ENCODE results near the gene DNAJC16.

Gene DNAJC16

DNA sequence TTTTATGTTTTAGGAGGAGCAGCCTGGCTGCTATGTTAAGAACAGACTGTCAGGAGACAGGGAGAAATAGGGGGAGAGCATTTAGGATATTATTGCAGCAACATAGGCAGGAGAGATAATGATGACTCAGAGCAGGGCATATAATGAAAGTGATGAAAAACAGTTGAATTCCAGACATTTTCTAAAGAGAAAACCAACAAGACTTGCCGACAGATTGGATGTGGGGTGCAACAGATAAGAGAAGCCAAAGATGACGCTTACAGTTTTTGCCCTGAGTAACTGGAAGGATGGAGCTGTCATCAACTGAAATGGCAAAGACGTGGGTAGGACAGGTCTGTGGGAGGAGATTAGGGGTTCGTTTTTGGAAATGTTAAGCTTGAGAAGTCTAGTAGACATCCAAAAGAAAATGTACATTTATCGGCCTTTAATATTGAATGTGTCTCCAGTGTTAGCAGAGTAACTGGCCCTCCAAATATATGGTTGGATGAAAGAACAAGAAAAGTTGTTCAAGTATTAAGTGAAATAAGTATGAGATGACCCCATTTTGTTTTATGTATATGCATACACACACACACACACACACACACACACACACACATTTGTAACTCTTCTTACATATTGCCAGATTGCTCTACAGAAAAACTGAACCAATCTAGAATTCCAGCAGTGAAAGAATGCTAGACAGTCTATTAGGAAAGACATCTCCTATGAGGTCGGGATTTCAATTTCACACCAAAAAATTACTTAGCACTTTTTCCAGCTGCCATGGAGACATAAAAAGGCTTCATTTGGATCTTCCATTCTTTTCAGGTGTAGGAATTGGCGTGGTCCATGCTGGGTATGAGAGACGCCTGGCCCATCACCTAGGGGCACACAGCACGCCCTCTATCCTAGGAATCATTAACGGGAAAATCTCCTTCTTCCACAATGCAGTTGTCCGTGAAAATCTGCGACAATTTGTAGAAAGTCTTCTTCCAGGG lies 17.2 kb downstream of the DNAJC16 start:
- TF ChIP-seq CEBPB (IDR thresholded peaks at IDR 0.05) (no peak), TEAD4 (IDR thresholded peaks at IDR 0.05) (no peak), ZBTB7A (IDR thresholded peaks at IDR 0.05; ENCODE audit: low read depth) (no peak), EP300 (IDR thresholded peaks at IDR 0.05; ENCODE audit: borderline replicate concordance) (no peak), RAD21 (IDR thresholded peaks at IDR 0.05; ENCODE audit: low read depth) (no peak), NFIC (IDR thresholded peaks at IDR 0.05) (no peak), REST (IDR thresholded peaks at IDR 0.05; ENCODE audit: low read depth) (no peak), TCF12 (IDR thresholded peaks at IDR 0.05; ENCODE audit: low read depth) (no peak), TAF1 (IDR thresholded peaks at IDR 0.05; ENCODE audit: low read depth) (no peak), EGR1 (IDR thresholded peaks at IDR 0.05) (no peak), CREB1 (IDR thresholded peaks at IDR 0.05; ENCODE audit: low read depth) (no peak), YY1 (IDR thresholded peaks at IDR 0.05; ENCODE audit: low read depth) (no peak)
- TF ChIP-seq, protein P1, sequence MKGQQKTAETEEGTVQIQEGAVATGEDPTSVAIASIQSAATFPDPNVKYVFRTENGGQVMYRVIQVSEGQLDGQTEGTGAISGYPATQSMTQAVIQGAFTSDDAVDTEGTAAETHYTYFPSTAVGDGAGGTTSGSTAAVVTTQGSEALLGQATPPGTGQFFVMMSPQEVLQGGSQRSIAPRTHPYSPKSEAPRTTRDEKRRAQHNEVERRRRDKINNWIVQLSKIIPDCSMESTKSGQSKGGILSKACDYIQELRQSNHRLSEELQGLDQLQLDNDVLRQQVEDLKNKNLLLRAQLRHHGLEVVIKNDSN (IDR thresholded peaks at IDR 0.05) = no peak

- no peak for TF ChIP-seq ZBTB7A (IDR thresholded peaks at IDR 0.05; ENCODE audit: low read depth)
- TF ChIP-seq FOXM1 (IDR thresholded peaks at IDR 0.05; ENCODE audit: borderline replicate concordance, low read depth) = no peak
- no peak for TF ChIP-seq CEBPB (IDR thresholded peaks at IDR 0.05)
- no peak for TF ChIP-seq EP300 (IDR thresholded peaks at IDR 0.05; ENCODE audit: borderline replicate concordance)
- TF ChIP-seq TAF1 (IDR thresholded peaks at IDR 0.05; ENCODE audit: low read depth) = no peak
- TF ChIP-seq YY1 (IDR thresholded peaks at IDR 0.05; ENCODE audit: low read depth) = no peak
- no peak for TF ChIP-seq TEAD4 (IDR thresholded peaks at IDR 0.05)
These were observed 20.0 kb downstream of the DNAJC16 start for GRCh38 chr1:15546641-15547040.

DNA sequence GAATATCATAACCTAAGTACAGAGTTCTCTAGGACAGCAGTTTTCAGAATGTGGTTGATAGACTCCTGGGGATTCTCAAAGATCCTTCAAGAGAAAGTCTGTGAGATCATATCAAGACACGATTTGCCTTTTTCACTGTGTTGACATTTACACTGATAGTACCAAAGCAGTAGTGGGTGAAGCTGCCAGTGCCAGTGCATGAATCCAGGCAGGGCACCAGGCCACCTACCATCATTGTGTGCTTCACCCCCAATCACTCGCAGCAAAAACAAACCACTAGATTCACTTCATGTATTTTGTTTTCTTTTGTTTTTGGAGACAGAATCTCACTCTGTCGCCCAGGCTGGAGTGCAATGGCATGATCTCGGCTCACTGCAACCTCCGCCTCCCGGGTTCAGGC lies 23.9 kb downstream of the DNAJC16 start:
- TF ChIP-seq TAF1 (IDR thresholded peaks at IDR 0.05; ENCODE audit: low read depth) (no peak), REST (IDR thresholded peaks at IDR 0.05; ENCODE audit: low read depth) (no peak), CEBPB (IDR thresholded peaks at IDR 0.05) (no peak), FOXM1 (IDR thresholded peaks at IDR 0.05; ENCODE audit: borderline replicate concordance, low read depth) (no peak), NFIC (IDR thresholded peaks at IDR 0.05) (no peak), EP300 (IDR thresholded peaks at IDR 0.05; ENCODE audit: borderline replicate concordance) (no peak)
- TF ChIP-seq, protein P2, sequence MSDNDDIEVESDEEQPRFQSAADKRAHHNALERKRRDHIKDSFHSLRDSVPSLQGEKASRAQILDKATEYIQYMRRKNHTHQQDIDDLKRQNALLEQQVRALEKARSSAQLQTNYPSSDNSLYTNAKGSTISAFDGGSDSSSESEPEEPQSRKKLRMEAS (IDR thresholded peaks at IDR 0.05) = no peak

GRCh38 chr1:15557008-15557407 lies 30.4 kb downstream of the DNAJC16 start:
- TF ChIP-seq REST (IDR thresholded peaks at IDR 0.05; ENCODE audit: low read depth) (no peak), EP300 (IDR thresholded peaks at IDR 0.05; ENCODE audit: borderline replicate concordance) (no peak), ZBTB7A (IDR thresholded peaks at IDR 0.05; ENCODE audit: low read depth) (no peak), EGR1 (IDR thresholded peaks at IDR 0.05) (no peak), RAD21 (IDR thresholded peaks at IDR 0.05; ENCODE audit: low read depth) (no peak), NFIC (IDR thresholded peaks at IDR 0.05) (no peak), TAF1 (IDR thresholded peaks at IDR 0.05; ENCODE audit: low read depth) (no peak), CREB1 (IDR thresholded peaks at IDR 0.05; ENCODE audit: low read depth) (no peak), TCF12 (IDR thresholded peaks at IDR 0.05; ENCODE audit: low read depth) (no peak), TEAD4 (IDR thresholded peaks at IDR 0.05) (no peak), CEBPB (IDR thresholded peaks at IDR 0.05) (no peak), YY1 (IDR thresholded peaks at IDR 0.05; ENCODE audit: low read depth) (no peak), FOXM1 (IDR thresholded peaks at IDR 0.05; ENCODE audit: borderline replicate concordance, low read depth) (no peak)
- TF ChIP-seq, protein P2 (IDR thresholded peaks at IDR 0.05) = no peak
- TF ChIP-seq, protein P1 (IDR thresholded peaks at IDR 0.05) = no peak

Data from Ishikawa (cell line).